Measurements from ENCODE around the gene RBM5. TPM values are rescaled to one million over a fixed set of nuclear protein-coding genes. Genes with fewer than 3 reads are reported as not detected.

Gene RBM5
- polyA plus RNA-seq, 1 of the 3 experiments (the other 2 are of a cell fraction) = 113 TPM

GRCh38 chr3:50044976-50045375 lies 43.7 kb upstream of the RBM5 start:
- no peak overlapping the region for H3K4me2 ChIP-seq
- no peak overlapping the region for H3K27ac ChIP-seq (ENCODE audit: low read depth in 2 of 2, low read length in 1 of 2)
- no peak overlapping the region for H3K4me3 ChIP-seq (ENCODE audit: low read depth in 2 of 2, low read length in 1 of 2)
- H3K4me1 ChIP-seq (ENCODE audit: control insufficient read depth in 1 of 2, insufficient read depth in 2 of 2, low read depth in 1 of 2, low read length in 1 of 2) = peaks cover 0 to 5% of the 10 kb centered on the region in 2 experiments; a peak in 3 of 4 replicates
- peaks cover 10% of the 10 kb centered on the region; the same call in 1 of the 2 replicates for H3K79me2 ChIP-seq (ENCODE audit: insufficient read depth)
- POLR2A ChIA-PET = no interaction called here
- H3K9ac ChIP-seq = no peak overlapping the region
- DNase-seq = no peak
- CTCF ChIA-PET = interaction anchor here (1.1 kb wide), 1 partner anchor 181 kb away, joined by 4 read pairs; no protein-coding TSS in a partner anchor
- H4K20me1 ChIP-seq (ENCODE audit: insufficient read depth) = no peaks in the 10 kb centered on the region
- H3F3A ChIP-seq (replicated peaks; ENCODE audit: insufficient read depth) = peaks cover 8% of the 10 kb centered on the region
- H3K27me3 ChIP-seq (ENCODE audit: insufficient read depth) = no peaks in the 10 kb centered on the region
- H2AFZ ChIP-seq (ENCODE audit: low read depth) = no peak overlapping the region
- 88% methylated on average over 1 of the region's 1 CpG for WGBS (ENCODE audit: low lambda C conversion rate)
- H3K9me2 ChIP-seq = no peaks in the 10 kb centered on the region
- TF ChIP-seq ZBTB33 (IDR thresholded peaks at IDR 0.05; ENCODE audit: borderline replicate concordance, low read depth) (no peak), USF1 (IDR thresholded peaks at IDR 0.05; ENCODE audit: borderline replicate concordance, low read depth) (no peak), NRF1 (IDR thresholded peaks at IDR 0.05; ENCODE audit: low read depth, low read length) (no peak), EP300 (IDR thresholded peaks at IDR 0.05; ENCODE audit: borderline replicate concordance in 1 of 2, low read depth in 1 of 2, low read length in 1 of 2) (no peak), TCF12 (IDR thresholded peaks at IDR 0.05) (no peak), TEAD4 (IDR thresholded peaks at IDR 0.05; ENCODE audit: borderline replicate concordance, insufficient read depth) (no peak), EZH2phosphoT487 (IDR thresholded peaks at IDR 0.05; ENCODE audit: borderline replicate concordance, low read depth) (no peak), MXI1 (IDR thresholded peaks at IDR 0.05; ENCODE audit: low read depth, low read length) (no peak), TAF1 (IDR thresholded peaks at IDR 0.05; ENCODE audit: borderline replicate concordance, low read depth, low read length) (no peak), USF2 (IDR thresholded peaks at IDR 0.05; ENCODE audit: borderline replicate concordance, low read depth, low read length) (no peak), RCOR1 (IDR thresholded peaks at IDR 0.05; ENCODE audit: low read length) (no peak)
- TF ChIP-seq, protein P1, sequence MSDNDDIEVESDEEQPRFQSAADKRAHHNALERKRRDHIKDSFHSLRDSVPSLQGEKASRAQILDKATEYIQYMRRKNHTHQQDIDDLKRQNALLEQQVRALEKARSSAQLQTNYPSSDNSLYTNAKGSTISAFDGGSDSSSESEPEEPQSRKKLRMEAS (IDR thresholded peaks at IDR 0.05; ENCODE audit: low read depth) = no peak
- H3K9me3 ChIP-seq = no peaks in the 10 kb centered on the region
- peaks cover 4 to 13% of the 10 kb centered on the region in 2 experiments for H3K36me3 ChIP-seq (replicated peaks in 1 of 2; ENCODE audit: control insufficient read depth in 1 of 2, insufficient read depth in 2 of 2, low read length in 1 of 2)

- peaks cover 18% of the 10 kb centered on the region for H3F3A ChIP-seq (replicated peaks; ENCODE audit: insufficient read depth)
- H3K4me3 ChIP-seq (ENCODE audit: low read depth in 2 of 2, low read length in 1 of 2) = no peak overlapping the region
- no peaks in the 10 kb centered on the region for H3K9me3 ChIP-seq
- no peak overlapping the region for H3K4me2 ChIP-seq
- no peaks in the 10 kb centered on the region for H3K27me3 ChIP-seq (ENCODE audit: insufficient read depth)
- no peak overlapping the region for H2AFZ ChIP-seq (ENCODE audit: low read depth)
- CTCF ChIA-PET = no interaction called here
- WGBS (ENCODE audit: low lambda C conversion rate) = 98% methylated on average over 4 of the region's 4 CpGs
- no peak overlapping the region for H3K9ac ChIP-seq
- peaks cover 14% of the 10 kb centered on the region; the same call in 1 of the 2 replicates for H3K79me2 ChIP-seq (ENCODE audit: insufficient read depth)
- no peaks in the 10 kb centered on the region for H3K9me2 ChIP-seq
- no peaks in the 10 kb centered on the region for H4K20me1 ChIP-seq (ENCODE audit: insufficient read depth)
- DNase-seq = no peak
- POLR2A ChIA-PET = no interaction called here
- H3K4me1 ChIP-seq (ENCODE audit: control insufficient read depth in 1 of 2, insufficient read depth in 2 of 2, low read depth in 1 of 2, low read length in 1 of 2) = peaks cover 0 to 14% of the 10 kb centered on the region in 2 experiments; a peak in 2 of 4 replicates
- H3K36me3 ChIP-seq (replicated peaks in 1 of 2; ENCODE audit: control insufficient read depth in 1 of 2, insufficient read depth in 2 of 2, low read length in 1 of 2) = peaks cover 4 to 17% of the 10 kb centered on the region in 2 experiments
- H3K27ac ChIP-seq (ENCODE audit: low read depth in 2 of 2, low read length in 1 of 2) = no peak overlapping the region
- TF ChIP-seq USF2 (IDR thresholded peaks at IDR 0.05; ENCODE audit: borderline replicate concordance, low read depth, low read length) = no peak
- no peak for TF ChIP-seq TCF12 (IDR thresholded peaks at IDR 0.05)
- TF ChIP-seq FOXJ3 (CRISPR knock-in tag; IDR thresholded peaks at IDR 0.05) = no peak
- no peak for TF ChIP-seq GABPA (IDR thresholded peaks at IDR 0.05; ENCODE audit: low read depth)
- TF ChIP-seq, protein P2, sequence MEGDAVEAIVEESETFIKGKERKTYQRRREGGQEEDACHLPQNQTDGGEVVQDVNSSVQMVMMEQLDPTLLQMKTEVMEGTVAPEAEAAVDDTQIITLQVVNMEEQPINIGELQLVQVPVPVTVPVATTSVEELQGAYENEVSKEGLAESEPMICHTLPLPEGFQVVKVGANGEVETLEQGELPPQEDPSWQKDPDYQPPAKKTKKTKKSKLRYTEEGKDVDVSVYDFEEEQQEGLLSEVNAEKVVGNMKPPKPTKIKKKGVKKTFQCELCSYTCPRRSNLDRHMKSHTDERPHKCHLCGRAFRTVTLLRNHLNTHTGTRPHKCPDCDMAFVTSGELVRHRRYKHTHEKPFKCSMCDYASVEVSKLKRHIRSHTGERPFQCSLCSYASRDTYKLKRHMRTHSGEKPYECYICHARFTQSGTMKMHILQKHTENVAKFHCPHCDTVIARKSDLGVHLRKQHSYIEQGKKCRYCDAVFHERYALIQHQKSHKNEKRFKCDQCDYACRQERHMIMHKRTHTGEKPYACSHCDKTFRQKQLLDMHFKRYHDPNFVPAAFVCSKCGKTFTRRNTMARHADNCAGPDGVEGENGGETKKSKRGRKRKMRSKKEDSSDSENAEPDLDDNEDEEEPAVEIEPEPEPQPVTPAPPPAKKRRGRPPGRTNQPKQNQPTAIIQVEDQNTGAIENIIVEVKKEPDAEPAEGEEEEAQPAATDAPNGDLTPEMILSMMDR (IDR thresholded peaks at IDR 0.05) = no peak
- TF ChIP-seq CHD2 (IDR thresholded peaks at IDR 0.05; ENCODE audit: low read length, partially characterized antibody) = no peak
- TF ChIP-seq EZH2phosphoT487 (IDR thresholded peaks at IDR 0.05; ENCODE audit: borderline replicate concordance, low read depth) = no peak
- TF ChIP-seq MEF2A (IDR thresholded peaks at IDR 0.05; ENCODE audit: borderline replicate concordance, low read depth) = no peak
- TF ChIP-seq ELF1 (IDR thresholded peaks at IDR 0.05) = no peak
- TF ChIP-seq, protein P3, sequence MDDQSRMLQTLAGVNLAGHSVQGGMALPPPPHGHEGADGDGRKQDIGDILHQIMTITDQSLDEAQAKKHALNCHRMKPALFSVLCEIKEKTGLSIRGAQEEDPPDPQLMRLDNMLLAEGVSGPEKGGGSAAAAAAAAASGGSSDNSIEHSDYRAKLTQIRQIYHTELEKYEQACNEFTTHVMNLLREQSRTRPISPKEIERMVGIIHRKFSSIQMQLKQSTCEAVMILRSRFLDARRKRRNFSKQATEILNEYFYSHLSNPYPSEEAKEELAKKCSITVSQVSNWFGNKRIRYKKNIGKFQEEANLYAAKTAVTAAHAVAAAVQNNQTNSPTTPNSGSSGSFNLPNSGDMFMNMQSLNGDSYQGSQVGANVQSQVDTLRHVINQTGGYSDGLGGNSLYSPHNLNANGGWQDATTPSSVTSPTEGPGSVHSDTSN (IDR thresholded peaks at IDR 0.05) = no peak
- no peak for TF ChIP-seq FOSL2 (IDR thresholded peaks at IDR 0.05; ENCODE audit: borderline replicate concordance, low read depth)
Measured at GRCh38 chr3:50047426-50047825, 41.3 kb upstream of the RBM5 start.
